SHP77 (cell line): ENCODE measurements around the gene ACE.

Source experiments
- DNase-seq, 2 experiments: peaks; one replicate each; lab custom pipeline; 2025; lab: John Stamatoyannopoulos, UW

Gene ACE

GRCh38 chr17:63537991-63538692 is 61.3 kb downstream of the ACE start:
- peak; percentile 47 to 56 for DNase-seq

GRCh38 chr17:63538693-63539595 is 62.1 kb downstream of the ACE start:
- DNase-seq: no peak

- no peak for DNase-seq
These were observed 63.7 kb downstream of the ACE start for GRCh38 chr17:63540590-63540989.

- no peak for DNase-seq
These were observed 65.3 kb downstream of the ACE start for GRCh38 chr17:63542218-63542545.

GRCh38 chr17:63542942-63543821 is 66.3 kb downstream of the ACE start:
- peak; percentile 60 to 64 for DNase-seq

- DNase-seq: no peak
These were observed 67.1 kb downstream of the ACE start for GRCh38 chr17:63543822-63544420.

GRCh38 chr17:63544467-63545301 is 67.8 kb downstream of the ACE start:
- no peak for DNase-seq

GRCh38 chr17:63546308-63547082 is 69.6 kb downstream of the ACE start:
- DNase-seq: no peak

GRCh38 chr17:63547083-63547523 is 70.2 kb downstream of the ACE start:
- no peak for DNase-seq
